ENCODE measurements around the gene RIPOR3. TPM values are rescaled to one million over a fixed set of nuclear protein-coding genes. Genes with fewer than 3 reads are reported as not detected.
A peak's percentile ranks its signal among the peaks of the same experiment; 100 is the strongest.

RIPOR3 gene
- total and polyA plus RNA-seq, 9 of the 15 experiments (the other 6 are each of a cell fraction or from before 2014, with no cell fraction given) = 3.3 to 62.7 (median 21.4) TPM

GRCh38 chr20:50558483-50558925 lies 132.8 kb downstream of the RIPOR3 start (continued):
- TF ChIP-seq MAZ (CRISPR knock-in tag; conservative IDR thresholded peaks at IDR 0.05 in 1 of 2, IDR thresholded peaks at IDR 0.05 in 1 of 2) (no peak), POLR2G (IDR thresholded peaks at IDR 0.05; ENCODE audit: low read depth, low read length) (no peak), SOX6 (IDR thresholded peaks at IDR 0.05) (peak; percentile 89), GATAD2B (IDR thresholded peaks at IDR 0.05; ENCODE audit: borderline replicate concordance) (no peak), KAT8 (IDR thresholded peaks at IDR 0.05; ENCODE audit: low read depth) (no peak), ZNF445 (CRISPR knock-in tag; IDR thresholded peaks at IDR 0.05; ENCODE audit: low read depth) (no peak), CBX5 (IDR thresholded peaks at IDR 0.05; ENCODE audit: borderline replicate concordance, low read depth) (no peak), RBFOX2 (IDR thresholded peaks at IDR 0.05; ENCODE audit: low read depth, low read length) (no peak), HMGN3 (IDR thresholded peaks at IDR 0.05; ENCODE audit: borderline replicate concordance, extremely low read depth, insufficient read length, low read depth, low read length) (no peak), COPS2 (conservative IDR thresholded peaks at IDR 0.05) (no peak), ZNF707 (CRISPR knock-in tag; conservative IDR thresholded peaks at IDR 0.05) (no peak), YY1 (IDR thresholded peaks at IDR 0.05; ENCODE audit: borderline replicate concordance in 1 of 3, control insufficient read depth in 1 of 3, extremely low read depth in 1 of 3, insufficient read depth in 3 of 3, insufficient read length in 1 of 3, insufficient replicate concordance in 2 of 3, low read depth in 1 of 3, low read length in 2 of 3) (no peak), ZMIZ1 (IDR thresholded peaks at IDR 0.05; ENCODE audit: low read depth in 2 of 2, low read length in 2 of 2) (no peak), HSF4 (CRISPR knock-in tag; IDR thresholded peaks at IDR 0.05; ENCODE audit: borderline replicate concordance) (no peak), ARHGAP35 (IDR thresholded peaks at IDR 0.05; ENCODE audit: partially characterized antibody) (no peak), ESRRB (CRISPR knock-in tag; IDR thresholded peaks at IDR 0.05; ENCODE audit: borderline replicate concordance) (no peak)
- TF ChIP-seq, protein P1, sequence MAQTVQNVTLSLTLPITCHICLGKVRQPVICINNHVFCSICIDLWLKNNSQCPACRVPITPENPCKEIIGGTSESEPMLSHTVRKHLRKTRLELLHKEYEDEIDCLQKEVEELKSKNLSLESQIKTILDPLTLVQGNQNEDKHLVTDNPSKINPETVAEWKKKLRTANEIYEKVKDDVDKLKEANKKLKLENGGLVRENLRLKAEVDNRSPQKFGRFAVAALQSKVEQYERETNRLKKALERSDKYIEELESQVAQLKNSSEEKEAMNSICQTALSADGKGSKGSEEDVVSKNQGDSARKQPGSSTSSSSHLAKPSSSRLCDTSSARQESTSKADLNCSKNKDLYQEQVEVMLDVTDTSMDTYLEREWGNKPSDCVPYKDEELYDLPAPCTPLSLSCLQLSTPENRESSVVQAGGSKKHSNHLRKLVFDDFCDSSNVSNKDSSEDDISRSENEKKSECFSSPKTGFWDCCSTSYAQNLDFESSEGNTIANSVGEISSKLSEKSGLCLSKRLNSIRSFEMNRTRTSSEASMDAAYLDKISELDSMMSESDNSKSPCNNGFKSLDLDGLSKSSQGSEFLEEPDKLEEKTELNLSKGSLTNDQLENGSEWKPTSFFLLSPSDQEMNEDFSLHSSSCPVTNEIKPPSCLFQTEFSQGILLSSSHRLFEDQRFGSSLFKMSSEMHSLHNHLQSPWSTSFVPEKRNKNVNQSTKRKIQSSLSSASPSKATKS (CRISPR knock-in tag; IDR thresholded peaks at IDR 0.05) = no peak
- TF ChIP-seq, protein P2, sequence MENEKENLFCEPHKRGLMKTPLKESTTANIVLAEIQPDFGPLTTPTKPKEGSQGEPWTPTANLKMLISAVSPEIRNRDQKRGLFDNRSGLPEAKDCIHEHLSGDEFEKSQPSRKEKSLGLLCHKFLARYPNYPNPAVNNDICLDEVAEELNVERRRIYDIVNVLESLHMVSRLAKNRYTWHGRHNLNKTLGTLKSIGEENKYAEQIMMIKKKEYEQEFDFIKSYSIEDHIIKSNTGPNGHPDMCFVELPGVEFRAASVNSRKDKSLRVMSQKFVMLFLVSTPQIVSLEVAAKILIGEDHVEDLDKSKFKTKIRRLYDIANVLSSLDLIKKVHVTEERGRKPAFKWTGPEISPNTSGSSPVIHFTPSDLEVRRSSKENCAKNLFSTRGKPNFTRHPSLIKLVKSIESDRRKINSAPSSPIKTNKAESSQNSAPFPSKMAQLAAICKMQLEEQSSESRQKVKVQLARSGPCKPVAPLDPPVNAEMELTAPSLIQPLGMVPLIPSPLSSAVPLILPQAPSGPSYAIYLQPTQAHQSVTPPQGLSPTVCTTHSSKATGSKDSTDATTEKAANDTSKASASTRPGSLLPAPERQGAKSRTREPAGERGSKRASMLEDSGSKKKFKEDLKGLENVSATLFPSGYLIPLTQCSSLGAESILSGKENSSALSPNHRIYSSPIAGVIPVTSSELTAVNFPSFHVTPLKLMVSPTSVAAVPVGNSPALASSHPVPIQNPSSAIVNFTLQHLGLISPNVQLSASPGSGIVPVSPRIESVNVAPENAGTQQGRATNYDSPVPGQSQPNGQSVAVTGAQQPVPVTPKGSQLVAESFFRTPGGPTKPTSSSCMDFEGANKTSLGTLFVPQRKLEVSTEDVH (IDR thresholded peaks at IDR 0.05; ENCODE audit: low read depth, partially characterized antibody) = no peak

All from K562 (cell line).